Pons (tissue), 1 donor: Measurements from ENCODE around the gene CEBPA.

Experiments used
- DNase-seq: peaks from one replicate; pipeline ENCODE4 v3.0.0-alpha.2; 2016; ENCODE audit warnings: low spot score

The CEBPA gene

DNA sequence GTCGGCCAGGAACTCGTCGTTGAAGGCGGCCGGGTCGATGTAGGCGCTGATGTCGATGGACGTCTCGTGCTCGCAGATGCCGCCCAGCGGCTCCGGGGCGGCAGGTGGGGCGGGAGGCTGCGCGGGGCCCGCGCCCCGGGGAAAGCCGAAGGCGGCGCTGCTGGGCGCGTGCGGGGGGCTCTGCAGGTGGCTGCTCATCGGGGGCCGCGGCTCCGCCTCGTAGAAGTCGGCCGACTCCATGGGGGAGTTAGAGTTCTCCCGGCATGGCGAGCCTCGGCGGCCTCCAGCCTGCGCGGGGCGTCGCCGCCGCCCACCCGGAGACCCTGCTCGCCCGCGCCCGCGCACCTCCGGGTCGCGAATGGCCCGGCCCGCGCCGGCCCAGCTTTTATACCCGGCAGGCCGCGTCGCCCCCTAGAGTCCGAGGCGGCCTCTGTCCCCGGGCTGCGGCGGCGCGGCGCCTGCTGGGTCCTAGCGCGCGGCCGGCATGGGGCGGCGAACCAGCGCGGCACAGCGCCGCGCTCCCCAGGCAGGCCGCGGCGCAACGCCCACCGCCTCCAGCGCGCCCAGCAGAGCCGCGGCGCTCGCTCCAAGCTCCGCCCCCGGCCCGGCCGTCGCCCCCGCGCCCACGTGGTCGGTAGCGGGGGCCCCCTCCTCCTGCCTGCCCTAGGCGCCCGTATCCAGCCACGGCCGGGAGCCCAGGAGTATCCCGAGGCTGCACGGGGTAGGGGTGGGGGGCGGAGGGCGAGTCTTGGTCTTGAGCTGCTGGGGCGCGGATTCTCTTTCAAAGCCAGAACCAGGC is at the start of gene CEBPA:
CEBPA (minus strand) TSS at position 360 of the 799 bp plus-strand sequence; CDS start at position 240, 120 bp downstream.
- DNase-seq, result peak; percentile 67

DNA sequence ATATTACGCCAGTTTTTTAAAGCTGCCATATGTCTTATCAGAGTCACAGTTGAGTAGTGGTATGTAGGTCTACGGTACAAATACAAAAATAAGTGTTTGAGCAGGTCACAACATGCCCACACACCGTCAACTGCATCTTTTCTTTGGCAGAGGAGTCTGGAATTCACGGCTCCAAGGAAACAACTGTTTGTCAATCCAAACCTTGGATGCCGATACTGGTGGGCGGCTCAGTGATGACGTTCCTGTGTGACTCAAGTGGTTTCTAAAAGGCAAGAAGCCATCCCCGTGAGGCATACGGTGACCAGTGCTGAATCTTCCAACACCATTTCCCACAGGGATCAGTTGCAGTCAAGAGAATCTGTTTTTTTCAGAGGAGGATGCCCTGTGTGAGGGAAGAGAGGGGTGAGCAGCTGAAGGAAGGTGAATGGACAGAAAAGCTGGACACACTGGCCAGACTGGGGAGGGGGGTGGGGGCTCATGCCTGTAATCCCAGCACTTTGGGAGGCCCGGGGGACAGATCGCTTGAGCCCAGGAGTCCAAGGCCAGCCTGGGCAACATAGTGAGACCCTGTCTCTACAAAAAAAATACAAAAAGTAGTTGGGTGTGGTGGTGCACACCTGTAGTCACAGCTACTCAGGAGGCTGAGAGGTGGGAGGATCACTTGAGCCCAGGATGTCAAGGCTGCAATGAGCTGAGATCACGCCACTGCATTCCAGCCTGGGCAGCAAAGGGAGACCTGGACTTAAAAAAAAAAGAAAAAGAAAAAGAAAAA is 48.4 kb upstream of the CEBPA start:
- DNase-seq, result no peak

DNA sequence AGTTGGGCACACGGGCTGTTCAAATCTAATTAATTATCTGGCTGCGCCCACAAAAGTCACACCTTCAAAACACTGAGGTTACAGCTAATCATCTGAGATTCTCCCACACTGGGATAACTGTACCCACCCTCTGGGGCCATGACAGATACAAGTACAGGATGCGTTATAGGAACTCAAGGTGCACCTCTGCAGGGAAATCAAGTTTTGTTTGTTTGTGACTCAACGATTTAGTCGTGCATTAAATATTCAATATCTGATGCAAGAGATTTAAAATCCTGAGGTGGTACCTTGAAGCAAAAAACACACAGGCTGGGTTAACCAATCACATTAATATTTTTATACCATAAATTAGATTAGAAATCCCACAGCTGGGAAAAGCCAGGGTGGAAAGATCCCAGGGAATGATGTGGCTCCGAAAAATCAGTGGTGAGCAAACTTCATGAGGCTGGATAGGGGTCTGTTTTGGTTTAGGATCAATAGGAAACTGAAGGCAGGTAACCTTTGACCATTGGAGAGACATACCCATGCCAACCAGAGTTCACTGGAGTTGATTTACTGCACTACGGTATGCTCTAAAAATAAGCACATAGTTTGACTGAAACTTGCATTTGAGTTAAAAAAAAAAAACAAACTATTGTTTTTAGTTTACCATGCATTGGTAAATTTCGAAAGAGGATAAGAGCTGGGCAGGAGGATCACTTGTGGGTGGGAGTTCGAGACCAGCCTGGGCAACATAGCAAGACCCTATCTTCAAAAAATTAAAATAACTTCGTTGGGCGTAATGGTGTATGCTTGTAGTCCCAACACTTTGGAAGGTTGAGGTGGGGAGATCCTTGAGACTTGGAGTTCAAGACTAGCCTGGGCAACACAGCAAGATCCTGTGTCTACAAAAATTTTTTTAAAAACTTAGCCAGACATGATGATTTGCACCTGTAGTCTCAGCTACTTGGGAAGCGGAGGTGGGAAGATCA is 47.3 kb upstream of the CEBPA start:
- DNase-seq, result no peak

DNA sequence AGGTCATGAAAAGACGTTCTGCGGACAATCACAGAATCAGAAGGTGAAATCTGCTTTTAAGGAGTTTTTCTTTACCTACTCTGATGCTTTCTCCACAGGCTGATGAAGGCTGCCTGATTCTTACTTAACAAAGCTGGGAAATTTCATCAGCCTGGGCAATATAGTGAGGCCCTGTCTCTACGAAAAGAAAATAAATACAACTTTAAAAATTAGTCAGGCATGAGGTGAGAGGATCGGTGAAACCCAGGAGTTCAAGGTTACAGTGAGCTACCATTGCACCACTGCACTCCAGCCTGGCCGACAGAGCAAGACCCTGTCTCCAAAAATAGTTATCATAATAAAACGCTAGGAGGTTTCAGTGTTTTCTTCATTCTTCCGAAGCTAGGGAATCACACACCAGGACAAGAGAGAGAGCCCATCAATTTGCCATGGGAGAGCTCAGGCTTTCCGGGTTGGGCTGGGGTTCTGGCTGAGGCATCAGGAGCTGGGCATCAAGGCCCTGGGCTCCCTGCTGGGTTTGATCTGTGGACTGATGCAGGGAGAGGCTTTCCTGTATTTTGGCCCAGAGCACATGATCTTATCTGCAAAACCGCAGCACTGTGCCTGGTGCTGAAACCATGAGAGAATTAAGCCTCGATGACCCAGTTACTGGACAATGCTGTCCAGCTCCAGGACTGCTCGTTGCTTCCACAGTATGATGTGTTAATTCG is 46.1 kb upstream of the CEBPA start:
- DNase-seq, result no peak

DNA sequence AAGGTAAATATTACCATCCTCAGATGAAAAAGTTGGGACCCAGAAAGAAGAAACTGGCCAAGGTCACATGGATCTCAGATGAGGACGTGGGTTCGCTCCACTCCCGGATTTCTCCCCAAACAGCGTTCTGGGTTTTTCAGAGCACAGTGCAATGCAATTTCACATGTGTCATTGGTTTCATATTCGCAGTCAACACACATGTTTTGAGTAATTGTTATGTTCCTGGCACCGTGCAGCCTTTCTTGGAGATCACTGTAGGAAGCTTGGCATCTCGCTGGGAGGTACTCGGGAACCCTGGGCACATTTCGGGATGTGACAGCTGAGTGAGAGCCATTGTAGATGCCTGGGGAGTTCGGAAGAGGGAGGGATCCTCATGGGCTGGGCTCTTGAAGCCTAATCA is 45.0 kb upstream of the CEBPA start:
- no peak for DNase-seq

DNA sequence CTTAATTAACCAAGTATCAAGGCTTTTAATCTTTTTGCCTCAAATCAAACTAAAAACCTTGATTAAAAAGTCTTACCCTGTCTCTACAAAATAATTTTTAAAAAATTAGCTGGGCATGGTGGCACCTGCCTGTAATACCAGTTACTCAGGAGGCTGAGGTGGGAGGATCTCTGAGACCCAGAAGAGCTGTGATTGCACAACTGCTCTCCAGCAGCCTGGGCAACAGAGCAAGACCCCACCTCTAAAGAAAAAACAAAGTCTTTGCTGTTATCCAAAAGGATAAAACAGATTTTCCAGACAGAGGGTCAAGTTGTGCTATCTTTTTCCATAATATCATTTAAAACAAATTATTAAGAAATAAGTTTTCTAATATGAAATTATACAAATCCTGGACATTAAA is 44.3 kb upstream of the CEBPA start:
- no peak for DNase-seq

DNA sequence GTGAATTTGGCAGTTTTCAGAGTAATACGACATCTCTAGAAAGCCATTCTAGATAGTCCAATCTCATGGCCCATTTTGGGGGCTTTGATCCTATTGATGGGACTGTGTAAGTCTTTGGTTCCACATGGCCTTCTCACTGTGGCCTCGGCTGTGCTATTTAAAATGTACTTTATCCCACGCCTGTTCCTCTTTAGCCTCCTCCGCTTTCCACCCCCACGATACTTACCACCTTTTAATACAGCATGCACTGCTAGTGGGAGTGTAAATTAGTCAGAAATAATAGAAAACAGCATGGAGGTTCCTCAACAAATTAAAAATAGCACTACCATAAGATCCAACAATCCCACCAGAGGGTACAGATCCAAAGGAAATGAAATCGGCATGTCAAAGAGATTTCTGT is 42.8 kb upstream of the CEBPA start:
- no peak for DNase-seq

DNA sequence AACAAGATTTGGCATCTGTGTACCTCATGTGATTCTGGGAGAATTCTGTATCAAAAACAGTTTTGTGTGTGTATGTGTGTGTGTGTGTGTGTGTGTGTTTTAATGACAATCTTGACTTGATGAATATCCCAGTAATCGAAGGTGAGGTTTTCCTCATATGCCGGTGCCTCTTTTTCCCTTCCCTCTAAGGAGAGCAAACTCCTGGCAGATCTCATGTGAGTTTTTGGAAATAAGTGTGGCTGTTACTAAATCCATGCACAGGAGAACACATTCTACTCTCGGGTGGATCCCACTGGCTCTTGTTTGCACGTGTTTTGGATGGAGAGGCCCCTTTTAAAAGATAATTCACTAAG is 42.2 kb upstream of the CEBPA start:
- no peak for DNase-seq

DNA sequence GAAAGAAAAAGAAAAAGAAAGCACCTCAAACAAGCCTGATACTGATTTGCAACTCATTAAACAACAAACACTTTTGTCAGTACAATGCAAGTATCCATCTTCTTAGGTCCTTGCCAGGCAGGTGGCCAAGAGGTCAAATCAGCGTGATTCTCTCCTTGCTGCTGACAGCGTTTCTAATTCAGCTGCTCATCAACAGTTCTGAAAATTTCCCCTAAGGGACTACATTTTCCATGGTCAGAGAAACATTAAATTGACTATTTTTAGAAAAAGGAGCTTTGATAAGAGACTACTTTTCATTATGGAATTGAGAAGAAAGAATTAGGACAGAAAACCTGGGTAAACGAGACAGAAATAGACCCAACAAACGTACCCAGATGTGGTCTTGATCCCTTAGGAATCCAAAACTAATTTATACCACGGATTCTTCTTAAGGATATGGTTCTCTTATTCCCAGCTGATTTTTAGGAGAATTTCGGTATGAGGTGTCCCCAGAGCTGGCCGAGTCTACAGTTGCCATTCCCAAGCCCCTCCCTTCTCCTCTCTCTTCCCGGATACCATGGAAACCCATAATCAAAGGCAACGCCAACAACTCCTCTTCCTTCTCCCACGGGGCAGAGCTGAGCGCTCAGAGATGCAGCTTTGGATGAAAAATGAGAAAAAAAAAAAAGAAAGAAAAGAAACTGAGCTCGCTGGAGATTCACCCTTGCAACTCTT is 41.7 kb upstream of the CEBPA start:
- no peak for DNase-seq

DNA sequence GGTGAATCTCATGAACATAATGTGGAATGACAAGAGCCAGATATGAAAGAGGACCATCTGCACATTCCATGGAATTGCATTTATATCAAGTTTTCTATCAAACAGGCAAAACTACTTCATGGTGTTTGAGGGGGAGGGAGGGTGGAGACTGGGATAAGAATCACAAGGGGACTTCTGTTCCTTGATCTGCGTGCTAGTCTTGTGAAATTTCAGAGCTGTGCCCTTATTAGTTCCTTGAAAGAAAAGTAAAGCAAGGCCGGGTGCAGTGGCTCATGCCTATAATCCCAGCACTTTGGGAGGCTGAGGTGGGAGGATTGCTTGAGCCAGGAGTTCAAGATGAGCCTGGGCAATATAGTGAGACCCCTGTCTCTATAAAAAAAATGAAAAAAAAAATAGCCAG is 41.0 kb upstream of the CEBPA start:
- no peak for DNase-seq

DNA sequence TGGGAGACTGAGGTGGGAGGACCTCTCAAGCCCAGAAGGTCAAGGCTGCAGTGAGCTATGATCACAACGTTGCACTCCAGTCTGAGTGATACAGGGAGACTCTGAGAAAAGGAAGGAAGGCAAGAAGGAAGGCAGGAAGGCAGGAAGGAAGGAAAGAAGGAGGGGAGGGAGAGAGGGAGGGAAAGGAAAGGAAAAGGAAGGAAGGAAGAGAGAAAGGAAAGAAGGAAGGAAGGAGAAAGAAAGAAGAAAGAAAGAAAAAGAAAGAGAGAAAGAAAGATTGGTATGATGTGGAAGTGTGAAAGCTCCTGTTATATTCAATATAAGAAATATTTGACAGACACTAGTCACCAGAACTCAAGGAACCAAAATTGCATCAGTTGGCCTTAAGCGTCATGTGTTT is 38.7 kb upstream of the CEBPA start:
- no peak for DNase-seq

DNA sequence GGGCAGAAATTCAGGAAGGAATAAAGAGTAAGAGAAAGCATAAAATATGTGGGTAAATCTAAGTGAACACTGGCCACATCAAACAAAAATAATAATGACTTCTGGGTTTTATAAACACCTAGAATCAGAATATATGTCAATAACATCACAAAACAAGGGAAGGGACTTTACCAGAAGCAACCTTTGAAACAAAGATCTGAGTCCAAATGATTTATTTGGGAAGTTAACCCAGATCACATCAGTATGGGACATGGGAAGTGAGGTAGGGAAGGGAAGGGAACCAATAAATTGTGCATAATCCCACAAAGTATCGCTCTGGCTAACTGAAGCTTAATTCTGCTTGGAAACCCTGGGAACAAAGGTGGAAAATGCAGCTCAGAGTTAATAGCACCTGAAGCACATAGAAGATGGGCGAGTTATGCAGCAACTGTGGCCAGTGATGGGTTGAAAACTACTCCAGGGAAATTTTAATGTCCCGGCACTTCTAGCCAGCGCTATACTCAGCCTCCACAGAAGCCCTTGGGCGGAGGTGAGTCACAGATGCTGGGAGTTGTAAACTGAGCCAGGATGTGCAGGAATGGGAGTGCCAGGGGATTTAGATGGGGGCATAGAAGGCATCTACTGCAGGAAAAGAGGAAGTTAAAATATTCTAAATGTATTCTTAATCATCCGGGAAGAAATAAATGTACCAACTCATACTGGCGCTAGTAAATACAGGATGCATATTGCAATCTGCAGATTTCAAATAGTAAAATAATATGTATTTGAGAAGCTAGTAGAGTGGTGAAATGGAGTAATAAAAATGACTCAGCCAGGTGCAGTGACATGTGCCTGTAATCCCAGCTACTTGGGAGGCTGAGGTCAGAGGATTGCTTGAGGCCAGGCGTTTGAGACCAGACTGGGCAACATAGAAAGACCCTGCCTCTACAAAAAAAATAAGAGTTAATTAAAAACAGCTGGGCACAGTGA is 37.0 kb upstream of the CEBPA start:
- no peak for DNase-seq

DNA sequence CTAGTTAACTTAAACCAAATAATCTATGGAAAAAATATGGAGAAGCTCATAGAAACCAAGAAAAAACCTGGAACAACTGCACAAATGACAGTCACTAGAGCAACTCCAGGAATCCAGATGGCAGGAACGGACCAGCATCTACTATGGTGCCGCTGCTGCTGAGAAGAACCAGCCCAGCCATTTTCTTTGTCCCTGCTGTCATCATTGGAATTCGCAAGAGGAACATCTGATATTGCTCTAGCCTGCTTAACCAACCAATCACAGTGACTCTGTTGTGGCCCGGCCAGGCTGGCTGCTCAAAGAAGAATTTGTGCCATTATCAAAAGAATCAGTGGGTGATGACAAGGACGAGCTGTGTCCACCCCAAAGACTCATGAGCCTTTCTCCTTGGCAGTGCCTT is 33.1 kb upstream of the CEBPA start:
- no peak for DNase-seq

DNA sequence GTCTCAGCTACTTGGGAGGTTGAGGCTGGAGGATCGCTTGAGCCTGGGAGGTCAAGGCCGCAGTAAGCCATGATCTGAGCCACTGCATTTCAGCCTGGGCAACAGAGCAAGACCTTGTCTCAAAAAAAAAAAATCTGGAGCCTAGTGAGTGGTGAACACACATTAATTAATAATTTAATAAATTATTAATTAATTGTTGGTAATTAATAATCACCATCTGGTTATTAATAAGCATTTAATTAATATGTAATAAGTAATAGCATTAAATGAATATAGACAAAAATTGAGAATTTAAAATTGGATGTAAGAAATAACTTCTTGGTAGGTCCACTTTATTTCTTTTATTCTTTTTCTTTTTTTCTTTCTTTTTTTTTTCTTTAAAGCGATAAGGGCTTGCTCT is 31.9 kb upstream of the CEBPA start:
- DNase-seq, result no peak

DNA sequence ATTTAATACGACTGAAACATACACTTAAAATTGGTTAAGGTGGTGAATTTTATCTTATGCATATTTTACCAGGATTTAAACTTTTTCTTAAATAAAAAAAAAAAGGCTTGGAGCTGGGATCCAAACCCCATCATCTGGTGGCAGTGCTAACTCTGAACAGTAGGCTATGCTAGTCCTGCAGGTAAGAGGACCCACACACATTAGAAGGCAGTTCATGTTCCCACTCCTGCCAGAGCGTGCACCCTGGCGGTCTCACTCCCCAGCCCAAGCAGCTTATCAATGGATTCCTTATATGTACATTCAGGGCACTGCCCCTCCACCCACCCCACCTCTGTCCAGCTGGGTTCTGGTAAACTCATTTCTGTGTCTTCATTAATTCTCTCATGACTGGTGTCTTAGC is 31.3 kb upstream of the CEBPA start:
- no peak for DNase-seq

DNA sequence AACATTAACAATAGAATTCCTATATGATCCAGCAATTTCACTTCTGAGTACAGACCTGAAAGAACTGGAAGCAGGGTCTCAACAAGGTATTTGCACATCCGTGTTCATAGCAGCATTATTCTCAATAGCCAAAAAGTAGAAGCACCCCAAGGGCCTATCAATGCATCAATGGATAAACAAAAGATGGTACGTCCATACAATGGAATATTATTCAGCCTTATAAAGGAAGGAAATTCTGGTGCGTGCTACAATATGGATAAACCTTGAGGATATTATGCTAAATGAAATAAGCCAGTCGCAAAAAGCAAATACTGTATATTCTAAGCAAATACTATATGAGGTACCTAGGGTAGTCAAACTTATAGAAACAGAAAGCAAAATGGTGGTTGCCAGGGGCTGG is 30.8 kb upstream of the CEBPA start:
- no peak for DNase-seq

DNA sequence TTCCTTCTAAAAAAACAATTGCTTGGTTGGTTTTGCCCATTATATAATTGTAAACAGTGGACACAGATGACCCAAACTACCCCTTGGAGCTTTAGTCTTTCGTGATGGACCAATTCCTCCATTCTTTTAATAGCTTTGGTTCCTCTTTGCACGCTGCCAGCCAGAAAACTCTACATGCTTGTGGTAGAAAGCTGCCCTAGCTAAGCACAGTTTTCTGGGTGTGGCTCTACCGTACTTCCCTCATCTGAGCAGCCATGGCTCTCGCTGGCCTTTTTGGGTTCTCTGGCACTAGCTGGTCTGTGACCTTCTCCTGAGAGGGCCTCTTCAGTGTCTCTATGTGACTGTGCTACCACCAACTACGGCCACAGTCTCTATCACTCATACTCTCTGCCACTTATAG is 29.9 kb upstream of the CEBPA start:
- DNase-seq, result peak; percentile 83

DNA sequence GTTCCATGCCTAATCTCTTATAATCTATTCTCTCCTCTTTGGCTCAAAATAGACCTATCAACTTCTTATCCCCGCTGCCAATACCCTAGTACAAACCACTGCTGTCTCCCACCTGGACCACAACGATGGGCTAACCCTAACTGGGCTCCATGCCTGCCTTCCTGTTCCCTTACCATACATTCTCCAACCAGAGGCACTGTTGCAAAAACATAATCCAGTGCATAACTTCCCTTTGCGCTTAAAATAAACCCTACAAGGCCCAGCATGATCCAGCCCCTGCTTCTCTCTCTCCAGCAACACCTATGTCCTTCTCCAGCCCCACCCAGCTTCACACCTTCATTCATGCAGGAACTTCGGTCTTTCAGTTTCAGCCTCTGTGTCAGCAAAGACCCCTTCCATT is 27.4 kb upstream of the CEBPA start:
- no peak for DNase-seq

DNA sequence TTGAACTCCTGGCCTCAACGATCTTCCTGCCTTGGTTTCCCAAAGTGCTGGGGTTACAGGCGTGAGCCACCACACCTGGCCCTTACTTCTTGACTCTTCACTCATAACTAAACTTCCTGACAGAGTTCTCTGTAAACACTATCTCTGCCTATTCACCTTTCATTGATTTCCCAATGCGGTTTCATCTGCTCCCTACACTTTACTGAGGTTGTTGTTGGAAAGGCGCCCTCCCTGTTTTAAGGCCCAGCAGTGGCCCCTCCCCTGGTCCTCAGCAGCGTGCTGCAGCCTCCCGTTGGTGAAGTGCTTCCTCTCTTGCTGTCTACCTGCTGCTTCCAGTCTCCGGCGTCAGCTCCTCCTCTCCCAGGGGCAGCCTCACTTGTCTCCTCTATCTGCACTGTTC is 26.7 kb upstream of the CEBPA start:
- DNase-seq, result no peak

DNA sequence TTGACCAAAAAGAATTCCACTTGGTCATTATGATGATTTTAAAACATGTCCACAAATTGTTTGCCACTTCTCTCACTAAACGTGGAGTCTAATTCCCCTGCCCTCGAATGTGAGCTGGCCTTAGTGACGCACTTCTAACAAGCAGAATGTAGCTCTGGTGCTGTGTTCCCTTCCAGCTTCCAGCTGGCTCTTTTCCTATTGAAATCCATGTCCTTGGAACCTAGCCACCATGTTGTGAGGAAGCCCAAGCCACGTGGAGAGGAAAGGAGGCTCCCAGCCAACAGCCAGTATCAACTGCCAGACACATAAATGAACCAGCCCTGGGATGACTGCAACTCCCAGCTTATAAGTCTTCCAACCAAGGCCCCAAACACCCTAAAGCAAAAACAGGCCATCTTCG is 23.6 kb upstream of the CEBPA start:
- DNase-seq, result peak; percentile 62
